Measurements from ENCODE around the gene STBD1.

GRCh38 chr4:76301068-76301774 lies 5.3 kb upstream of the STBD1 start:
- TF ChIP-seq POLR2A (IDR thresholded peaks at IDR 0.05) (no peak), CTCF (IDR thresholded peaks at IDR 0.05) (no peak), POLR2AphosphoS5 (IDR thresholded peaks at IDR 0.05) (no peak), EP300 (IDR thresholded peaks at IDR 0.05) (no peak)

Data from gastroesophageal sphincter (tissue), 3 donors.